AG08395 (cell line): ENCODE measurements around the gene PLXND1.

Source experiments
- DNase-seq: peaks from one replicate; pipeline ENCODE4 v3.0.0; 2012; ENCODE audit warnings: mixed read lengths, low spot score

The PLXND1 gene

DNA sequence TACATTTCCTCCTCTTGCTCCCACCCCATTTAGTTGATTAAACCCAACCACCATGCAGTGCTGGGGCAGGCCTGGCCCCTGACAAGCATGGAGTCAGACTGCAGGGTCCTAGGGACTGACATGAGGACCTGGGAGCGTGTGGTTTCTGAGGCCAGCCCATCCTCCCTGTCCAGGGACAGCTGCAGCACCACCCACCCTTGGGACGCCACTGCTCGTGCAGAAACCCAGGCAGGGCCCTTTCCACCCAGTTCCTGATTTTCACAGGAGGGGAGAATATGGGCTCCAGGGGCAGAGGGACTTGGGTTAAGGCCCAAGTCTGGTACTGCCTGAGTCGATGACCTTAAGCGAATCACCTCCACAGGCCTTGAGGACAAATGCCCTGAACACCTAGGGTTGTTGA is 23.7 kb downstream of the PLXND1 start:
- no peak for DNase-seq

DNA sequence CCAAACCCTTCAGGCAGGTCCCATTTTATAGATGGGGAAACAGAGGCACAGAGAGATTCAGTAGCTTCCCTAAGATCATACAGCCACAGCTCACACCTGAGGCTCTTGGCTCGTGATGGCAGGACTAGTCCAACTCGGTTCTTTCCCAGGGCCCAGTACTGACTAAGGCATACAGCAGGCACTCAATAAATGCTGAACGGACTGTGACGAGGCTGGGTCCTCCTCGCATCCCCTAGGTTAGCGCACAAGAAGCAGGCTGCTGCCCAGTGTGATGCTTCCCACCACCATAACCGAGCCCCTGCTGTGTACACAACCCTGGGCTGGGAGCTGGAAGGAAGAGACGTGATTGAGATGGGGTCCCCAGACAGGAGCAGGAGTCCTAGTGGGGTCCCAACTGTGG is 24.9 kb downstream of the PLXND1 start:
- no peak for DNase-seq

DNA sequence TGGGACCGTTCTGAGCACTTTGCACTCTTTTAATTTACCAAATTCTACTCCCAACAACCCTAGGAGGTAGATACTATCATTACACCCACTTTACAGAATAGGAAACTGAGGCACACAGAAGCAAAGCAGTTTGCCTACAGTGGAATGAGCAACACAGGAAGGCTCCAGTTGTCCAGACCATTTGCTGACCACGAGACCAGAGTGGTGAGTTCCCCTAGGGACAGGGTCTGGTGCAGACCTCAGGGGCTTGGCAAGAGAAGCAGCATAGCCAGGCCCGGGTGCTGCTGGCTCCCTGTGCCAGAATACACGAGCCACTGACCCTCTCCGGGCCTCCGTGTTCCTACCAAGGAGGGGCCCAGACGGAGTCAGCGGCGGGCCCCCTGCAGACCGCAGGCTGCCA is 26.5 kb downstream of the PLXND1 start:
- no peak for DNase-seq

DNA sequence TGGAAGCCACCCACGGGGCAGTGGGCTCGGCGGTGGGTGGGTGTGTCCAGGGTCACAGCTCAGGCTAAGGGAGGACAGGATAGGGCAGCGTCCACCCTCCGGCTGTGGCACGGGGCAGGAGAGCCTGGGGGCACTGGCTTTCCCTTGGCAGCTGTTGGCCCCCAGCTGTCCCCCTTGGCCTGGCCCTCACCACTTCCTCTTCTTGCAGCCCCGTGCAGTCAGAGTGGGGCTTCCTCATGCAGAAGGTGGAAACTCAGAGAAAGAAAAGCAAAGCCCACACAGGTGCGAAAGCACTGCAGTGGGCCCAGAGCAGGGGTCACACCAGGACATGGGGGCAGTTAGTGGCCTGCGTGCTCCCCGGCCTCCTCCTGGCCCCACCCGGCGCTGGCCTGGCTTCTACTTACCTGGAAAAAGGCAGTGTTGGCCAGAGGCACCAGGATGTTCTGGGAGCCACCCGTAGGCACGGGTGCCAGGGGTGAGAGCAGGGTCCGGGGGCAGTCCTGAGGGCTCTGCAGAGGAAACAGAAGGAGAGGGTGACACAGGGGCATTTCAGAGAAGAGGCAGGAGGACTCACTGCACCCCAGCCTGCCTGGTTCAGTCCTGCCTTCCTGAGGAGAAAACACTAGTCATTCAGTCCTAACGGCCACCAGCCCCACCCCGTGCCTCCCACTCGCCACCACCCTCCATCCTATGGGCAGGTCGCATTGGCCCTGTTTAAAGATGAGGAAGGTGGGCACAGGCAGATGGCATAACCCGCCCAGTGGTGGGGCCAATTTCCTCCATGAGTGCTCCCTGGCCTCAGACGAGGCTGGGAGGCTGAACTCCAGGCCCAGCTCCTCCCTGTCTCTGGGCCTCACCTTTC is 28.3 kb downstream of the PLXND1 start:
- no peak for DNase-seq

DNA sequence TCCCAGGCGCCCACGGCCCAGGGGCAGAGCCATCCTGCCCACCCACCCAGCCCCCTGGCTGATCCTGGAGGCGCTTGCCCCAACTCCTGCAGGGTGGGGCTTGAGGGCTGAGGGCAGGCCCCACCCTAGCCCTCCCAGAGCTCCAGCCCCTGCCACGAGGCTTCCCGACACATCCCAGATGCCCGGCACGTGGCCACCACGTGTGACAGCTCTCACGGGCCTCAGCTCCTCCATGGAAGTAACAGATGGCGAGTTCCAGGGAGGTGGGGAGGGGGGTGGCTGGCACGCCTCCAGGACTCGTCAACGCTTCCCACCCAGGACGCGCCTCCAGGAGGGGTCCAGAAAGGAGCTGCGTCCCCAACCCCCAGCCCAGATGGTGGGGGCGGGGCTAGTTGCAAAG is 29.1 kb downstream of the PLXND1 start:
- DNase-seq, result no peak

DNA sequence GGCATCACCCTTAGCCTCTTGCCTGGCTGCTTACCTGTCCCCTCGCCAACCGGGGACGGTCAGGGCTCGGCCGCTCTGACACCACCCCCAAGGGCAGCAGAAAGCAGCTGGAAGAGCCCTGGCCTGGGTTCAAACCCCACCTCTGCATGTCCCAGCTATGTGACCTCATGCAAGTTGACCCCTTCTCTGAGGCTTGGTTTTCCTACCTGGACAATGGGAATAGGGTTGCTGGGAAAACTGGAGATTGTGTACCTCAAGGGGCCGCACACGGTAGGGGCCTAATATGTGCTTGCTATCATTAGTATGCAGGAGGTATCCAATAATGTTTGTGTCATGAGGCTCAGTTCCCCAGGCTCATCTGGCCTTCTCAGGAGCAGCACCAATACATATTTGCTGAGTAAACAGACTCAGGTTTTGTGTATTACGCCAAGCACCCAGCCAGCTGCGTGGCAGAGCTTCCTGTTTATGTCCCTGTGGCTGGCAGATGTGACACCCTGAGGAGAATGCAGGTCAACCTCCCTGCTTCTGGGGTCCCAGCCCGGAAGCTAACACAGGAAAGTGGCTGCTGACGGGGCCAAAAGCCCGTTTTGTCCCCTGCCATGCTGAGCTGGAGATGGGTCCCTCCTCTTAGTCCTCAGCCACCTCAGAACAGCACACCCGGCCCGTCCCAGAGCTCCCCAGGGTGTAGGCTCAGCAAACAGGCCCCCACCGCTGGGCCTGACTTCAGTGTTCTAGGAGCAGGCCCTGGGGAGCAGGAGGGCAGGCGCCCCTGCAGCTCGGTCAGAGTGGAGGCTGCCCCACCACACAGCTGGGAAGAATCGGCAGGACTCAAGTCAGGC is 29.7 kb downstream of the PLXND1 start:
- DNase-seq, result no peak

DNA sequence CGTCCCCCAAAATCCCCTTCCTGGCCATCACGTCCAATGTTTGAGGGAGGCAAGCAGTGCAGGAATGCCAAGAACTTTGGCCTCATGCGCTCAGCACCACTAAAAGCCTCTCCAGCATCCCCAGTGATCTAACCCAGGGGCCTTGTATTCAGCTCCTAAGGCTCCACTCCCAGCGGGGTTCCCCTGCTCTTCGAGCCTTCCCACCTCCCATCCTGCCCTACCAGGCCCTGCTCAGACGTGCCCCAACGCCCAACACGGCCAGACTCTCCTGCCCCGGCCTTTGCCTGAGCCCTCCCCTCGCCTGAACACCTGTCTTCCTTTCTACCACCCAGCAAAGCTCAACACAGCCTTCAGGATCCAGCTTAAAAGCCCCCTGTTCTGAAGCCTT is 30.5 kb downstream of the PLXND1 start:
- no peak for DNase-seq

DNA sequence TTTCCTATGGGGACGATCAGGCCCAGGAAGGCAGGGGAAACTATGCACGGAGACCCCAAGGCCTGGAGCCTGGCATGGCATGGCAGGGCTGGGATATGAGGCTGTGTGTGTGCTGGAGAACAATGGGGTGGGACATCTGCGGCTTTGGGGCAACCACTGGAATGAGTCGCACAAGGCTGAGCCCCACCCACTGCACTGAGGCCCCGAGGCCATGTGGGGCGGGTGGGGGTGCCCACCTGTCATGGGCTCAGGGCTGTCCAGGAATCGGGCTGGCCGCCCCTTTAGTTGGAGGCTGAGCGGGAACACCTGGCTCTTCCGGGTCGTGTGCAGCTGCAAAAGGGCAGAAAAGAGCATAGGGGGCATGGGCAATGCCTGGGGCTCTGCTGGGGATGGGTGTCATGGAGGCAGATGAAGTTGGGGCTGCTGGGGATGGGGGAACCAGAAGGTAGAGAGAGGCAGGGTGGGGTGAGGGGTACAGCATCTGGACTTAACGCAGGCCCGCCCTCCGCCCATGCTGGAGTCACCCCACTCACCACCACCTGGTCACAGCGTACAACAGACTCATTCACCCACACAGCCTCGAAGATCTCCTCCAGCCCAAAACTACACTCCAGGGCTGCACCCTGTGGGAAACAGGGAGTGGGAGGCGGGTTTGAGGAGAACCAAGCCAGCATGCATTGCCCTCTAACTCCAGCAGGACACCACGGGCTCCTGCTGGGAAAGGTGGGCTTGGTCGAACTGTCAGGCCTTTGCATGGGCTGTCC is 31.1 kb downstream of the PLXND1 start:
- no peak for DNase-seq

DNA sequence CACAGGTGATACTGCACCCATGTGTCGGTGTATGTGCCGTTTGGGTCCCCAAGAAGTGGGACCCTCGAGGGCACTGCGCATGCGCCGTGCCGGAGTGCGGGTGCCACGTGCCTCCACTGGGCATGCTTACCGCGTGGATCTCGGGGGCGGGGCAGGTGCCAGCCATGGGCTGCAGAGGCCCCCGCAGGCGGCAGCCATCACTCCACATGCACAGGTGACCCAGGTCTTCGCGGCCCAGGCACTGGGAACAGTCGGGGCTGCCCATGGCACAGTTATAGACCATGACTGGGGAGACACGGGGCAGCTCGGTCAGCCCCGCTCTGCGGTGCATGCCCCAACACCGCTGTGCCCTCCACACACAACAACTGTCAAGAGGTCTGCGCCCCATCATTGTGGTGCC is 32.3 kb downstream of the PLXND1 start:
- DNase-seq, result no peak

DNA sequence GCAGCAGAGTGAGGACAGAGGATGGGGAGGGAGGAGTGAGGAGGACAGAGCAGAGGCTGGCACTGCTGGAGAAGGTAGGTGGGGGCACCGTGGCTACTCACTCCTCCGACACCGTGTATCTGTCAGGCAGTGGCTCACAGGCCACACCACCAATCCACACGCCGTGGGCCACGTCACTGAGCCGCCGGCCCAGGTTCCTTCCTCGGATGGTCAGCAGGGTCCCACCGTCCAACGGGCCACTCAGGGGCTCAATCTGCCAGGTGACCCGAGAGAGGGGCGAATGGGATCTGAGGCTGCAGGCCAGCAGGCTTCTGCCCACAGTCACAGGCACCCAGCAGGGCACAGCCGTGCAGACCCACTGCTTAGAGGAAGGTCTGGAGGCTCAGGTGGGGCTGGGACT is 33.0 kb downstream of the PLXND1 start:
- DNase-seq, result no peak

DNA sequence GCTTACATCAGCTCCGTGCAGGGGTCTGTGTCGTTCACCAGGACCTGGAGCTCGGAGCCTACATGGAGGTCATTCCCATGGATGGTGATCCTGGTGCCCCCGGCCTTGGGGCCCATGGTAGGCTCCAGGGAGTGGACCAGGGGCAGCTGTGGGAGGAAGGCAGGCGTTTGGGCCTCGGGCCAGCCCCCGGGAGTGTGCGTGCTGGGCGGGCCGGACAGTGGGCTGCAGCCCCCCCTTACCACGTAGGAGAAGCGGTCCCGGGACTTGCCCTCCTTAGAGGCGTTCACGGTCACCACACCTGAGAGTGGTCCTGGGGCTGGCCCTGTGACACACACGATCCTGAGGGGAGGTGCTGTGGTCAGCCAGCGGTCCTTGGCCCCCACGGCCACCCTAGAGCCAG is 33.9 kb downstream of the PLXND1 start:
- DNase-seq, result no peak

DNA sequence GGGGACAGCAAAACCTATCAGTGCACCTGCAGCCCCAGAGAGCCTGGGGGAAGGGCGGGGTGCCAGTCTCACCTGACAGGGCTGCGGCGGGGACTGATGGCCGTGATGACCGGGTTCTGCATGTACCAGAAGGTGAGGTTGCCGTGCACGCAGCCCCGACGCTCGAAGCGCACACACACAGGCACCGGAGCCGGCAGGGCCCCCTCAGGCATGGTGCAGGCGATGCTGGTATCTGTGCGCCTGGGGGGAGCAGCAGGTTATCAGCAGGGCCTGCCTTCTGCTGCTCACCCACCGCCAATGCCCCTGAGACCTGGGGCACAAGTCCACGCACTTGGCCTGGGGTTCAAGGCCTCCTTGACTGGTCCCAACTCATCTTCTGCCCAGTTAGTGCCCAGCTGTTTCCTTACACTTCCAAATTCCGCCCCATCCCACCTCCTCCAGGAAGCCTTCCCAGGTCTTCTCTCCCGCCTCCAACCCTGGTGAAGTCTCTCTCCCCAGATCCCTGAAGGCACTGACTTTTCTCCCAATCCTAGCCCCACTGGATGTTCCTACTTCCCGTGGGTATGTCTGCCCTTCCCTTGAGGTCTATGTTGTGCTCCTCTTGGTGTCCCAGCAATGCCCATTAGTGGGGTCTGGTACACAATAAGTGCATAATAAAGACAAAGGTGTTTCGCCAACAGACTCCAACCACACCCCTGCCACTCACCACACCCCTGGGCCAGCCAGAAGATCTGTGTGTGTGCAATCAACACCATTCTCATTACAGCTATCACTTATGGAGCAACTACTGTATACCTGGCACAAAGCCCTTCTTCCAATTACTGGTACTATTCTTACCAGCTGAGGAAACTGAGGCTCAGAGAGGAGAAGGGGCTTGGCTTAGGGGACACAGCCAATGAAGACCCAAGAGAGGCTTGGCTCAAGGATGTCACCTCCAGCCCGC is 34.6 kb downstream of the PLXND1 start:
- DNase-seq, result no peak

DNA sequence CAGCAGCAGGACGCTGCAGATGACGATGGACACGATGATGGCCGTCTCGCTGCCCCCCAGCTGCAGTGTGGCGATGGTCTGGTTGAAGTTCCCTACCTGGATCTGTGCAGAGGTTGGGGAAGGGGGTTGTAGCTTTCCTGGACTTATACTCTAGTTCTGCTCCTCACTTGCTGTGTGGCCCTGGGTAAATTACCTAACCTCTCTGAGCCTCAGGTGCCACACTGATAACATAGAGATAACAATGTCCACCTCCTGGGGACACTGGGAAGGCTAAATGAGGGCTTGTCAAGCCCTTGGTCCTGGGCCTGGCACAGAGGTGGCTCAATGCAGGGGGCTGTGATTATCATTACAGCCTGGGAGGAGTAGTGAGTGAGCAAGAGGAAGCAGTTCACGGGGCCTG is 36.6 kb downstream of the PLXND1 start:
- DNase-seq, result no peak

DNA sequence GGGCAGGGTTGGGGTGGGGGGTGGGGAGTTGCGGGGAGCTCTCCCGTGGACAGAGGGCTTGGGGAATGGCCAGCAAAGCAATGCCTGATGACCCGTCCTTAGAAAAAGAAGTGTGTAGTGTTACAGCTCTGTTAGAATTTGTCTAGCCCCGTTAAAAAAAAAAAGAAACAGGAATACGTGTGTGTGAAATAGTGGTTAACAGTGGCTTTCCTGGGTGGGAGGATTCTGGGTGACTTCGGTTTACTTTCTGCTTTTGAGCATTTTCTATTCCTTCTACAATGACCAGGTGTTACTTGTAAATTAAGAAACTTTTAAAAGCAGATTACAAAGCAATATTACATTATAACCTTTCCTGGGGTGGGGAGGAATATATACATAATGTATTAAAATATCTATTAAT is 38.5 kb downstream of the PLXND1 start:
- DNase-seq, result no peak

DNA sequence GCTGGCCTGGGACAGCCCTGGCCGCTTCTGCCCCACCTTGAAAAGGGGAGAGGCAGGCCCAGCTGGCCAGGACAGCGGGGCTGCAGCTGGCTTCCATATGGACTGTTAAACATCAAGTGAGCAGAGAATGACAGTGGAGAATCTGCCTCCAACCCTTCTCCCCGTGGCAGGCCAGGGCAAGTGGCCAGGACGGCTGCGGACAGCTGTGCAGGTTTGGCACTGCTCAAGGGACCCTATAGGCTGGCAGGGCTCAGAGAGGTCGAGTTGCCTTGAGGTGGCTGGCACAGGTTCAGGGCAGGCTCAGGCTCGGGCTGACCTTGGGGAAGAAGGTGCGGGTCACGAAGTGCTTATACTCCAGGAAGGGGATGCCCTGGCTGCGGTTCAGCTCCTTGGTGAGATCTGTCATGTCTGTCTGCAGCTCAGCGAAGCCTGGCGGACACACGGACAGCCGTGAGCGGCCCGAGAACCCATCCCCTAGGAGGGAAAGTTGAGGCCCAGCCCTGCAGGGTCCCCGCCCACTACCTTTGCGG is 39.2 kb downstream of the PLXND1 start:
- no peak for DNase-seq

DNA sequence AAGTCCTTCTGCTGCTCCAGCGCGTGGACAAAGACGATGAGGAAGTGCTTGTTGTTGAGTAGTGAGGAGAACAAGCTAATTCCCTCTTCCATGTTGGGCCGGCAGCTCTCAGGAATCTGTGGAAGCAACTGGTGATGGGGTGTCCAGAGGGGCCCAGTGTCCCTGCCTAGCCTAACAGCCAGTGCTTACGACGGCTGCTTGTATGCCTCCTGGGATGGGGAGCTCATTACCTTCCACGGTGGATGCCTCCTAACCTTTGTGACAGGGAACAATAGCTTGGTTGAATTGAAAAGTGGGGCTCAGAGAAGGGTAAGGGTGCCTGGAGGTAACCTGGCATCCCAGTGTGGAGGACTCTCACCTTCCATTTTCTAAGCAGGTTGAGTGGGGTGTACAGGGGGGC is 40.6 kb downstream of the PLXND1 start:
- no peak for DNase-seq

DNA sequence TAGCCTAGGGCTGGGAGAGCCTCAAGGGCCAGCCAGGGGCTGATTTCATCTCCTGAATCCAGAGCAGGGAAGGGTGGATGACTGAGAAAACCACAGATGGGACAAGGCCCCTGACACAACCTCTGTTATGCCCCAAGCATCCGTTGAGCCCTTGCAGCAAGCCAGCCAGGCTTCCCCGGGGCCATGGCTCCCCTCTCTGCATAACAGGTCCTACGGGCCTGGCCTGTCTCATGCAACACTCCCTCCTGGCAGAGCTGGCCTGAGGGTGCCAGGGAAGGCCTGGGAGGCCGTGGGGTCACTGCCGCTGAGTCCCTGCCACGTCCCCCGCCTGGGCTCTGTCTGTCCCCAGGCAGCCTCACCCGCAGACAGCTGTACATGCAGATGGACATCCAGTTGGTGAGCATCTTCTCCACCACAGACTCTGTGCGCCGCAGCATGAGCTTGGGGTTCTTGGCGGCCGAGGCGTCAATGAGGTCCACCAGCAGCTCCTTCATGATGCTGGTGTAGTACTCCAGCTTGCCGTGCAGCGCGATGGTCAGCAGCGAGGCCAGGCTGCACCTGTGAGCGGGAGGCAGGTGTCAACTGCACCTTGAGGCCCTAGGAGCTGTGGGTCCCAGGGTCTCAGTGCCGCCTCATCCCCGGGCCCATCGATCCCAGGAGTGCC is 41.4 kb downstream of the PLXND1 start:
- DNase-seq, result no peak

DNA sequence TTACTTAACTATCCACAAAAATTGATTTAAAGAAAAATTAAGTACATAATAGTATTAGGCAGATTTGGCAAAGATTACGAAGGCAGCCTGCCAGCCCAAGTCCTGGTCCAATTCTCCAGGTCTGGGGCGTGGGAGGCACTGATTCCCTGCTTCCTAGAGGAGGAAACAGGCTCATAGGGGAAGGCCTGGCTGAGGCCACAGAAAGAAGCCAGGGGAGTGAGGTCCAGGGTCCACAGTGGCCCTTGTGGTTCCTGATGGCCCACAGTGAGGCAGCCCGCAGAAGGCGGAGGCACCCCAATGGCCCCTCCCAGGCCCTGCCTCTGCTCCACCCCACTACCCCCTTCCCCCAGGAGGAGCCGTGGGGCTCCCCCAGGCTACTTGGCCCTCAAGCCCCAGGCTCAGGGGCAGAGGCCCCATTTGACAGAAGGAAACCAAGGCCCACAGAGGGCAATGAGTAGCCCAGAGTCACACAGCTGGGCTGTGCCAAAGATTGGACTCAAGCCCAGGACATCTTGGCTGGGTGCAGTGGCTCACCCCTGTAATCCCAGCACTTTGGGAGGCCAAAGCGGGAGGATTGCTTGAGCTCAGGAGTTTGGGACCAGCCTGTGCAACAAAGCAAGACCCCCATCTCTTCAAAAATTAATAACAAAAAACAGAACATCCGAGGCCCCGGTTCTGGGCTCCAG is 42.5 kb downstream of the PLXND1 start:
- DNase-seq, result no peak

DNA sequence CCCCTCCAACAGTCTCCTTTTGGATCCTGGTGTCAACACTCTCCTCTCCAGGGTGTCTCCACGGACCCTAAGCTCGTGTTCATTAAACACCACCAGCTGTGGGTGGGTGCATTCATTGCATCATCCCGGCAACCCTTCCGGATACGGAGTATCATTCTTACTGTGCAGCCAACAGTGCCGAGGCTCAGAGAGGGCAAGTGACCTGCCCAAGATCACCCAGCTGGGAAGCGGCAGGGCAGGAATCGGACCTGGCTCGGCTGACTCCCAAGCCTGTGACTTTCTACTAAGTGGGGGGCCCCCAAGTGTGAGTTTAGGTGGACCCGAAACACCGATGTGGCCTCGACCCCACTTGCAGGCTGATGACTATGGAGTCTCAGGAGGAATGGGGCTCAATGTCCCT is 43.1 kb downstream of the PLXND1 start:
- DNase-seq, result no peak

DNA sequence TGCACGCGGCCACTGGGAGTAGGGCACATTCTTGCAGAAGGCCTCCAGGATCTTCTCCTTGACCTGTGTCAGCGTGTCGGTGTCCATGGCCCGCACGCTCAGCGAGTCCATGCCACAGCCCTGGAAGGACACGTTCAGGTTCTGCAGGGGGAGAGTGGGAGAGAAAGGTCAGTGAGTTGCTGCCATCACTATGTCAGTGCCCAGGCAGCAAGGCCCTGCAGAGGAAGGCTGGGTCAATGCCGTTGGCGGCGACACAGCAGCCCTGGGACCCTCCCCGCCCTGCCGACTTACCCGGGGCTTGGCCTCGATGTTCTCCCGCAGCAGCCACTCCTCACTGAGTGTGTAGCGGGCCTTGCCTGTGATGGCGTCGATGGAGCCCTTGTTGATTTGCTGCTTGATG is 43.7 kb downstream of the PLXND1 start:
- DNase-seq, result no peak
